Activated CD8-positive, alpha-beta memory T cell treated with anti-CD3 and anti-CD28 coated beads for 24 hours (primary cell): Measurements from ENCODE around the gene SIDT1.

ENCODE experiments used
- DNase-seq: peaks from one replicate; pipeline ENCODE4 v3.0.0-alpha.2; 2020

The SIDT1 gene

GRCh38 chr3:113546414-113546893 is 14.1 kb downstream of the SIDT1 start:
- DNase-seq = no peak

- no peak for DNase-seq
Observed at GRCh38 chr3:113548501-113548900, 16.1 kb downstream of the SIDT1 start.

- no peak for DNase-seq
Observed at GRCh38 chr3:113551820-113552219, 19.5 kb downstream of the SIDT1 start.

DNA sequence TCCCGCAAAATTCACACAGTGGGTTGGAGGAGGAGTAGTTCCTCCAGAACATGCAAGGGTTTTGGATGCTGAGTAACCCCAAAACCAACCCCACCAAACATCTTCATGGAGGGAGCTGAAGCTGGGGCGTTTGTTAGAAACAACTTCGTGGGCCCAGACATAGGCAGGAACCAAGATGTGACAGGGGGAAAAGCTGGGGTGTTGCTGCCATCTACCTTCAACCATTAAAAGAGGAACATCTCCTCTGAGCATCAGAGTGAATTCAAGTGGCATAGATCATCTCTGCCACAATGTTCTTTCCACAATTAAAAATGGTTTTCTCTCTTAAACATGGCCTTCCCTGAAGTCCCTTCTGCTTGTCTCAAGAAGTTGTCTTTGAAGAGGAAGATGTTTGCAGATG is 20.5 kb downstream of the SIDT1 start:
- no peak for DNase-seq

GRCh38 chr3:113555138-113555537 is 22.8 kb downstream of the SIDT1 start:
- no peak for DNase-seq

- DNase-seq = no peak
Observed at GRCh38 chr3:113556316-113556945, 24.1 kb downstream of the SIDT1 start.

- no peak for DNase-seq
Observed at GRCh38 chr3:113556946-113557335, 24.6 kb downstream of the SIDT1 start.

- DNase-seq = no peak
Observed at GRCh38 chr3:113557374-113557773, 25.0 kb downstream of the SIDT1 start.

DNA sequence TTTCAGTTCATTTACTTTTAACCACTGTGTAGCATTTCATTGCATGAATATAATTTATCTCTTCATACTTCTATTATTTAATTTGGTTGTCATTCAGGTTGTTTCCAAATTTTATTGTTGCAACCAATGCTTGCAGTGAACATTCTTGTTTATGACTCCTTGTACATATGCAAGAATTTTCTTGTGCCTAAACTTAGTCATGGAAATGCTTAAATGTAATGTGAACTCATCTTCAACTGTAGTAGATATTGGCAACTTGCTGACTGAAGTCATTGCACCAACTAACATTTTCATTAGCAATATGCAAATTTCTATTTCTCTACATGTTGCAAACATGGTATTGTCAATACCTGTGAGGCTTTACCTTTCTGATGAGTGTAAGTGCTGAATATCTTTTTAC is 26.7 kb downstream of the SIDT1 start:
- no peak for DNase-seq

GRCh38 chr3:113560271-113560670 is 27.9 kb downstream of the SIDT1 start:
- DNase-seq = no peak

DNA sequence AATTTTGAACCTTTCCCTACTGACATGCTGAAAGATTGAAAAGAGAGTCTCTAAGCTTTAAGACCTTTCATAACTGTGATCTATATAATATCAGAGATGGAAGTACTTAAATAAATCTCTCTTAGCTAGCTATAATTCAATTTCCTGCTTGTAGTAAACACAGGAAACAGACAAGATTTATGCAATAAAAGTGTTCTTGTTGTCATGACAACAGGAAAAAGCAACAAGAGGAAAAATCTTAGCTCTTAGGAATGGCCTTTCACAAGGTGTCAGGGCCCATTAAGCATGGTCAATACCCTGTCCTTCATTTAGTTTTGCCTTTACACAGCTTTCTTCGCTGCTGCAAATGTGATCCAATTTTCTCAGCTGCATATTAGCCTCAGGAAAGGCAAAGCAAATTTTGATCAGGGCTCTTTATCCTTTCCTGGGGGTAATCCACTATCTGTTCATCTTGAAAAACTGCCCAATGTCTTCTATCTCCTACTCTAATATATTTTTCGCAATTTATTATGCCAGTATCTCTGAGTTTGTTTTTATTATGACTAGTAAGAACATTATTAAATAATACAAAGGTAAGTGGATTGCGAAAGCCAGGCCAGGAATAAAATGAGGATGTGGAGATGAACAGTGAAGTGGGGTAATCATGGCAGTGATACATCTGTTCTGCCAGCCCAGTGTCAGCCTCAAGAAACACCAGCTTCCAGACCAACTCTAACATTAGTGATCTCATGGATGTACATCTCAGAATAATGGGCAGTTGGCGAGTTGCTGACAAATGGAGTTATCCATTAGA is 28.7 kb downstream of the SIDT1 start:
- DNase-seq = no peak

DNA sequence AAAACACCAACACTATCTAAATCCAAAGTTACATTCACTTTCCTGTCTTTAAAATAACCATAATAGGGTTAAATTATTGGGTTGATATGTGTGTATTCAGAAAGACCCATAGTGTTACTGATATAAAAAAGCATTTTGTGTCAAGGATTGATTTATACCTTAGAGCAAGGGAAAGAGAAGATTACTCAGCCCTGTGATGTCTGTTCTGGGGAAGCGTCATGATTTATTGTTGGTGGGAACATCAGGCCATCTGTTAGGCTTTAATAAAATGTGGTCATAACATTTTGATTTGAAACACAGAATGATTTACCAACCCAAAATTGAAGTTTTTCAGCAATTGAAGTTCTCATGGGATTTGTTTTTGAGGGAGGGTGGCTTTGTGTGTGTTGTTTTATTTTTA is 33.2 kb downstream of the SIDT1 start:
- no peak for DNase-seq

DNA sequence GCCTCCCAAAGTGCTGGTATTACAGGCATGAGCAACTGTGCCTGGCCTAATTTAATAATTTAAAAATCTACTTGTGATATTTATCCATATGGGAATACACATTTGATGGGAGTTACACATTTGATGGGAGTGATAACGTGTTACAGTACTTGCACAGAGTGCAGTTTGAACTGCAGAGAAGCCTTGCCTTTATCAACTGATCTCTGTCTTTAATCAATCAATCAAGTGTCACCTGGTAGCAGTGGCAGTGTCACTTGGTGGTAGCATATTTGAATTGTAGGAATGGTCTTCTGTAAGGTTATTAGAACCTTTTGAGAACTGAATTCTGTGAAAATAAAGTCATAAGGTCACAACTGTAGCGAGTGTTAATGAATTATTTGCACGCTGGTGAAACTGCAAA is 37.8 kb downstream of the SIDT1 start:
- no peak for DNase-seq

GRCh38 chr3:113571360-113571759 is 39.0 kb downstream of the SIDT1 start:
- DNase-seq = no peak

- DNase-seq = no peak
Observed at GRCh38 chr3:113573728-113574127, 41.4 kb downstream of the SIDT1 start.

DNA sequence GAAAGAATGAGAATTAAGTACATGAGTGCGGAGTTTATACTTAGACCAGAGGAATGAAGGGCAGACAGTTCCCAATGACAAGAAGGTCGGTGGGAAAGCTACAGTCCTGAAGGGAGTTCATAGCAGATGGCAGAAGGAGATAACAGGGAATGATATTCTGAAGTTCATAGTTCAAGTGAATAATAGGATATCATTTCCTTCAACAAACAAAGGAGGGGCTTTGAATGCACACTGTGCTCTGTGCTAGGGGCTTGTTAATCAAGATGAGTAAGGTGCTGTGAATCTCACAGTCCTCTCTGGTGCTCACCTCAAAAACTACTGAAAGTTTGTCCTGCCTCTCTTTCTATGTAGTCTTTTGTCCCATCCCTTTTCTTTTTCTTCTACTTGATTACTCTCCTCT is 41.9 kb downstream of the SIDT1 start:
- no peak for DNase-seq

DNA sequence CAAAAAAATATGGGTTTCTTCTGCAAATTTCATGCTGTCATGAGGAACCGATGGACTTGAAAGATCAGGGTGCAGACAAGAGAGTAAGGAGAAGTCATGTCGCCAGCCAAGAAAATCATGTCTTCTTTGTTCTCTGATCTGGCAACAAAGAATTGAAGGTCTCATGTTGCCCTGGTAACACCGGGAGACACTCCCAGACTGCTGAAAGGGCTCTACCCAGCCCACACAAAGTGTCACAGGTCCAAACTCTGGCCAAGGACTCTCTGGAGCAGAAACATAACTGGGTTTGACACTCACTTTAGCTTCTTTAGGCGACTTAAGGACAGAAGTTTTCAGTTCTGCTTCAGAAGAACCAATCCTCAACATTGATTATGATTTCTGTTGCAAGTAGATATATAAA is 42.9 kb downstream of the SIDT1 start:
- DNase-seq = no peak

- DNase-seq = no peak
Observed at GRCh38 chr3:113585228-113585627, 52.9 kb downstream of the SIDT1 start.

GRCh38 chr3:113585720-113586119 is 53.4 kb downstream of the SIDT1 start:
- no peak for DNase-seq

- DNase-seq = no peak
Observed at GRCh38 chr3:113588806-113589205, 56.5 kb downstream of the SIDT1 start.

DNA sequence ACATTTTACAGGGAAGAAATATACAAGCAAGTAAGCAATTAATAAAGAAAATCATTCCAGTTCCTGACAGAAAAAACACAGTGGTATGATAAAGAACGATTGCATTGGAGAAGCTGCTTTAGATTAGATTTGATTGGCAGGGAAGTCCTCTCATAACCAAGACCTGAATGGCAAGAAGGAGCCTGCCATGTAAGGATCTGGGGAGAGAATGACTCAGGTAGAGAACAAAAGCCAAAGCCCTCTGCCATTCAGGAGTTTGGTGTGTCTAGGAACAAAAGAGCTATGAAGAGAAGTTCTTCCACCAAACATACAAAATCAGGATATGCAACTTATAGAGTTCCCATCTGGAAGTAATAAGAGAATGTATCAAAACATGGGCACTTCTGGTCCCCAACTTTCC is 57.6 kb downstream of the SIDT1 start:
- DNase-seq = no peak

GRCh38 chr3:113590983-113591382 is 58.6 kb downstream of the SIDT1 start:
- no peak for DNase-seq

DNA sequence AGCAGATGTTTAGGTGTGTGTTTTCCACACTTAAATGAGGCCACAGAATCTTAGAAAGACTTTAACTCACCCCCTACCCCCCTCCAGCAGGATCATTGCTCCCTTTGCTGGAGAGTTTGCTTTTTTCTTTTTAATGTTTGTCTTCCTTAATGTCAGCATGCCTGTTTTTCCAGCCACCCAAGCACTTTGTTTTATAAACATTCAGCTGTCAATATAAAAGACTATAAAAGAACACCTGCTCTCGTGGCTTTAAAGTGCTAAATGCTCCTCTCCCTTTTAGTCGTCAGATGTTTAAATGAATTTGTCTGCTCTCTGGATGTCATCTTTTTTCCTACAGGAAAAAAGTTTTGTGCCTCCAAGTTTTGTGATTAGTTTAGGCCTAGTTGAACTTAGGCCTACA is 61.7 kb downstream of the SIDT1 start:
- no peak for DNase-seq

- DNase-seq = no peak
Observed at GRCh38 chr3:113597596-113598354, 65.4 kb downstream of the SIDT1 start.
